Activated T-helper 9 cell treated with anti-CD3 and anti-CD28 coated beads, Interleukin-2, amount 50 U/mL, for 16 hours (primary cell): ENCODE measurements around the gene CHPF.

Experiments used
- DNase-seq: peaks from one replicate; pipeline ENCODE4 v3.0.0-alpha.2; 2020; ENCODE audit warnings: low read depth

CHPF gene

GRCh38 chr2:219496825-219497494 is 46.6 kb downstream of the CHPF start:
- DNase-seq, result no peak

GRCh38 chr2:219496247-219496824 is 47.3 kb downstream of the CHPF start:
- DNase-seq, result no peak

- peak; percentile 28 for DNase-seq
These were observed 48.0 kb downstream of the CHPF start for GRCh38 chr2:219495531-219496122.

GRCh38 chr2:219494952-219495530 is 48.6 kb downstream of the CHPF start:
- no peak for DNase-seq

GRCh38 chr2:219493086-219493485 is 50.5 kb downstream of the CHPF start:
- DNase-seq, result no peak

GRCh38 chr2:219492575-219492974 is 51.0 kb downstream of the CHPF start:
- DNase-seq, result no peak

GRCh38 chr2:219491278-219491963 is 52.2 kb downstream of the CHPF start:
- no peak for DNase-seq

GRCh38 chr2:219490600-219491130 is 52.9 kb downstream of the CHPF start:
- DNase-seq, result no peak

- DNase-seq, result no peak
These were observed 53.4 kb downstream of the CHPF start for GRCh38 chr2:219490186-219490585.

GRCh38 chr2:219489315-219489714 is 54.3 kb downstream of the CHPF start:
- no peak for DNase-seq
